ENCODE data around the gene EHMT1. TPM values are rescaled to one million over a fixed set of nuclear protein-coding genes. Genes with fewer than 3 reads are reported as not detected.
A peak's percentile ranks its signal among the peaks of the same experiment; 100 is the strongest.
"Not testable (repeated sequence)": the region's sequence is repeated elsewhere in the genome, so short reads cannot be mapped to it uniquely, and the experiment has no call there.

The EHMT1 gene
- total and polyA plus RNA-seq, 10 of the 15 experiments (the other 5 are each of a cell fraction or from before 2014, with no cell fraction given) = 2.9 to 100 (median 48.1) TPM

GRCh38 chr9:137722481-137722880, 103.7 kb downstream of the EHMT1 start:
- Histone ChIP-seq H3K4me3 (no peak overlapping the region), H3K4me2 (ENCODE audit: control insufficient read depth, insufficient read depth) (no peak overlapping the region), H3K9me3 (replicated peaks; ENCODE audit: control insufficient read depth, insufficient read depth, low read length) (peaks cover 5% of the 10 kb centered on the region; the same call in 1 of the 3 replicates), H3K27me3 (replicated peaks in 1 of 2; ENCODE audit: control insufficient read depth in 2 of 2, insufficient read depth in 2 of 2, low read length in 1 of 2) (no peaks in the 10 kb centered on the region), H3K36me3 (ENCODE audit: control insufficient read depth in 2 of 2, insufficient read depth in 2 of 2, low read length in 1 of 2) (peaks cover 12 to 13% of the 10 kb centered on the region in 2 experiments; a peak in 3 of 4 replicates), H2AFZ (ENCODE audit: control insufficient read depth, low read depth, low read length) (no peak overlapping the region), H3K79me2 (ENCODE audit: control insufficient read depth, insufficient read depth, low read length) (peaks cover 15% of the 10 kb centered on the region), H3K27ac (ENCODE audit: control insufficient read depth, insufficient read depth) (peak overlapping the region; percentile 20; the same call in 1 of the 2 replicates), H3K9ac (ENCODE audit: control insufficient read depth, insufficient read depth, low read length) (no peak overlapping the region), H4K20me1 (ENCODE audit: control insufficient read depth, insufficient read depth) (no peaks in the 10 kb centered on the region), H3K4me1 (ENCODE audit: control insufficient read depth, insufficient read depth, low read length) (no peaks in the 10 kb centered on the region)
- ChIA-PET POLR2A (no interaction called here), SMC1A (ENCODE audit: uncharacterized antibody, unreplicated experiment) (no interaction called here), RAD21 (ENCODE audit: unreplicated experiment) (no interaction called here), CTCF (no interaction called here)
- in situ Hi-C loops (cut with MboI) (no loop called here), intact Hi-C loops (cut with micrococcal nuclease; ENCODE audit: unreplicated experiment) (no loop called here)
- DNase-seq (ENCODE audit: low read depth, low spot score) (no peak), FAIRE-seq (no peak), ATAC-seq (no peak)
- WGBS (ENCODE audit: insufficient coverage, insufficient replicate concordance, low lambda C conversion rate, missing lambda C conversion rate) = 80% methylated on average over 10 of the region's 10 CpGs
- no peak for TF ChIP-seq SUZ12 (IDR thresholded peaks at IDR 0.05; ENCODE audit: unreplicated experiment)
- TF ChIP-seq RAD21 (IDR thresholded peaks at IDR 0.05; ENCODE audit: insufficient read depth, low read depth, low read length) = no peak
- peak; percentile 15; the same call in 1 of the 2 replicates for TF ChIP-seq POLR2A (IDR thresholded peaks at IDR 0.05; ENCODE audit: low read depth, low read length)
- no TSS peak for BruUV-seq (replicated peaks)

- H3K9ac ChIP-seq (ENCODE audit: control insufficient read depth, insufficient read depth, low read length); H3K4me1 ChIP-seq (ENCODE audit: control insufficient read depth, insufficient read depth, low read length); DNase-seq (ENCODE audit: low read depth, low spot score); FAIRE-seq; CTCF ChIA-PET; BruUV-seq (replicated peaks); H4K20me1 ChIP-seq (ENCODE audit: control insufficient read depth, insufficient read depth); H3K4me3 ChIP-seq; H2AFZ ChIP-seq (ENCODE audit: control insufficient read depth, low read depth, low read length); SMC1A ChIA-PET (ENCODE audit: uncharacterized antibody, unreplicated experiment); H3K9me3 ChIP-seq (replicated peaks; ENCODE audit: control insufficient read depth, insufficient read depth, low read length); ATAC-seq; in situ Hi-C loops (cut with MboI); POLR2A ChIA-PET; intact Hi-C loops (cut with micrococcal nuclease; ENCODE audit: unreplicated experiment); RAD21 ChIA-PET (ENCODE audit: unreplicated experiment); H3K27ac ChIP-seq (ENCODE audit: control insufficient read depth, insufficient read depth); H3K27me3 ChIP-seq (replicated peaks in 1 of 2; ENCODE audit: control insufficient read depth in 2 of 2, insufficient read depth in 2 of 2, low read length in 1 of 2); H3K4me2 ChIP-seq (ENCODE audit: control insufficient read depth, insufficient read depth): not testable (repeated sequence)
- 32% methylated on average over 13 of the region's 13 CpGs for WGBS (ENCODE audit: insufficient coverage, insufficient replicate concordance, low lambda C conversion rate, missing lambda C conversion rate)
- Histone ChIP-seq H3K36me3 (ENCODE audit: control insufficient read depth in 2 of 2, insufficient read depth in 2 of 2, low read length in 1 of 2) (peaks cover 6 to 18% of the 10 kb centered on the region in 2 experiments; a peak in 3 of 4 replicates), H3K79me2 (ENCODE audit: control insufficient read depth, insufficient read depth, low read length) (peaks cover 15% of the 10 kb centered on the region)
These were observed 104.6 kb downstream of the EHMT1 start for GRCh38 chr9:137723356-137723755.

All from GM12878 (cell line).